GM12873 (cell line): ENCODE data around the gene CNN2.

ENCODE experiments used
- TF ChIP-seq, protein P1 (sequence below): IDR thresholded peaks from 2 replicates; pipeline ENCODE4 v1.5.1; 2012; ENCODE audit warnings: low read depth, mild to moderate bottlenecking, moderate library complexity, low read length, control low read depth; ENCODE audit not compliant: insufficient read depth; ENCODE audit errors: missing control alignments

The CNN2 gene

DNA sequence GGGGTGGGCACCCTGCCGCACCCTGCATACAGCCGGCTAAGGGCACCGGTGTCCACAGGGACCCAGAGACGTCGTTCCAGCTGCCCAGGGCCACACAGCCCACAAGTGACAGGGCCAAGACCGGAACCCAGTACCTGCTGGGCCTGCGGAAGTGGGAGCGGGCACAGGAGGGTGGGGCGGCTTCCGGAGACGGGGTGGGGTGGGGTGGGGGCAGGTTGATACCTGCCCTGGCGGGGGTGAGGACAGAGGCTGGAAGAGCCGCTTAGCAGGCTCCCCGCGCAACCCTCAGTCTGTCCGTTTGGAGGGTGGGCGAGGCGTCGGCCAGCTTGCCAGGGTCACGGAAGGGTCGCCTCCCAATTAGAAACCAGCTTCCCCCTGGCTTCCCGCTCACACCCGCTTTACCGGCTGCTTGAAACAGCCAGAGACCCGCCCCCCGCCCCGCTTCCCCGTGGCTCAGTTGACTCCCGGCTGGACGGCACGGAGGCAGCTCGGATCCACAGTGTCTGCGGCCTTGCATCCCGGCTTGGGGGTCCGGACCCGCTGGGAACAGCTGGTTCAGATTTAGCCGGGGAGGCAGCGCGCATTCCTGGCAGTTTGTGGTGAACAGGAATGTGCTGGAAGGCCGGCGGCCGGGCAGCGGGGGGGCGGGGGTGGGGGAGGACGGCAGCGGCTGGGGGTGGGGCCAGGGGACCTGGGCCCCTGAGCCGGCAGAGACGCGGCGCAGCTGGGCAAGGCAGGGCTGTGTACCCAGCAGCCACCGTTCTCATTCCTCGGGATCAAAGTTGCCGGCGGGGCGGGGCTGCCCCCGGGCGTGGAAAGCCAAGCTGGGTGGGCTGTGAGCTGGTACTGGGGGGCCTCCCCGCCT, 1.9 kb downstream of the CNN2 start:
- TF ChIP-seq, protein P1, sequence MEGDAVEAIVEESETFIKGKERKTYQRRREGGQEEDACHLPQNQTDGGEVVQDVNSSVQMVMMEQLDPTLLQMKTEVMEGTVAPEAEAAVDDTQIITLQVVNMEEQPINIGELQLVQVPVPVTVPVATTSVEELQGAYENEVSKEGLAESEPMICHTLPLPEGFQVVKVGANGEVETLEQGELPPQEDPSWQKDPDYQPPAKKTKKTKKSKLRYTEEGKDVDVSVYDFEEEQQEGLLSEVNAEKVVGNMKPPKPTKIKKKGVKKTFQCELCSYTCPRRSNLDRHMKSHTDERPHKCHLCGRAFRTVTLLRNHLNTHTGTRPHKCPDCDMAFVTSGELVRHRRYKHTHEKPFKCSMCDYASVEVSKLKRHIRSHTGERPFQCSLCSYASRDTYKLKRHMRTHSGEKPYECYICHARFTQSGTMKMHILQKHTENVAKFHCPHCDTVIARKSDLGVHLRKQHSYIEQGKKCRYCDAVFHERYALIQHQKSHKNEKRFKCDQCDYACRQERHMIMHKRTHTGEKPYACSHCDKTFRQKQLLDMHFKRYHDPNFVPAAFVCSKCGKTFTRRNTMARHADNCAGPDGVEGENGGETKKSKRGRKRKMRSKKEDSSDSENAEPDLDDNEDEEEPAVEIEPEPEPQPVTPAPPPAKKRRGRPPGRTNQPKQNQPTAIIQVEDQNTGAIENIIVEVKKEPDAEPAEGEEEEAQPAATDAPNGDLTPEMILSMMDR: no peak

DNA sequence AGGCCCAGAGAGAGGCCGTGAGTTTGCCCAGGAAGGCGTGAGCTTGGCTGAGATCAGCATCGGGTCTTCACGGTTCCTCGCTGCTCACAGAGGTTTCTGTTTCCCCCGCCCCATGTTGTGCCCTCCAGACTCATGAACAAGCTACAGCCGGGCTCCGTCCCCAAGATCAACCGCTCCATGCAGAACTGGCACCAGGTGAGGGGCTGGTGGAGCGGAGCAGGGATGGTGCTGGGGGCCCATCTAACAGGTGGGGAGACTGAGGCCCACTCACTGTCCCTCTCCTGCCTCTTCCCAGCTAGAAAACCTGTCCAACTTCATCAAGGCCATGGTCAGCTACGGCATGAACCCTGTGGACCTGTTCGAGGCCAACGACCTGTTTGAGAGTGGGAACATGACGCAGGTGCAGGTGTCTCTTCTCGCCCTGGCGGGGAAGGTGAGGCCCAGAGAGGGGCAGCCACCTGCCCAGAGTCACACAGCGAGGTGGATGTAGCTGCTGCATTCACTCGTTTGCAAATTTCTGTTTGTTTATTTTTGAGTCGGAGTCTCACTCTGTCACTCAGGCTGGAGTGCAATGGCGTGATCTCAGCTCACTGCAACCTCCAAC, 6.0 kb downstream of the CNN2 start:
- TF ChIP-seq, protein P1: no peak

GRCh38 chr19:1035998-1036621, 9.7 kb downstream of the CNN2 start:
- TF ChIP-seq, protein P1: no peak

- TF ChIP-seq, protein P1: no peak
Measured at GRCh38 chr19:1037621-1038064, 11.2 kb downstream of the CNN2 start.

GRCh38 chr19:1038978-1039645, 12.7 kb downstream of the CNN2 start:
- TF ChIP-seq, protein P1: no peak

- TF ChIP-seq, protein P1: no peak
Measured at GRCh38 chr19:1039646-1040475, 13.5 kb downstream of the CNN2 start, which contains the start of gene ABCA7. Gene ABCA7, plus strand, starts transcription at chr19:1040107. Its CDS starts 1,255 bp downstream, at chr19:1041362.
